ENCODE measurements around the gene FMNL2.

FMNL2 gene

GRCh38 chr2:152348388-152348787 is 13.4 kb downstream of the FMNL2 start:
- H3K4me3 ChIP-seq (ENCODE audit: low read depth, low read length) = no peak overlapping the region
- TF ChIP-seq, protein P1, sequence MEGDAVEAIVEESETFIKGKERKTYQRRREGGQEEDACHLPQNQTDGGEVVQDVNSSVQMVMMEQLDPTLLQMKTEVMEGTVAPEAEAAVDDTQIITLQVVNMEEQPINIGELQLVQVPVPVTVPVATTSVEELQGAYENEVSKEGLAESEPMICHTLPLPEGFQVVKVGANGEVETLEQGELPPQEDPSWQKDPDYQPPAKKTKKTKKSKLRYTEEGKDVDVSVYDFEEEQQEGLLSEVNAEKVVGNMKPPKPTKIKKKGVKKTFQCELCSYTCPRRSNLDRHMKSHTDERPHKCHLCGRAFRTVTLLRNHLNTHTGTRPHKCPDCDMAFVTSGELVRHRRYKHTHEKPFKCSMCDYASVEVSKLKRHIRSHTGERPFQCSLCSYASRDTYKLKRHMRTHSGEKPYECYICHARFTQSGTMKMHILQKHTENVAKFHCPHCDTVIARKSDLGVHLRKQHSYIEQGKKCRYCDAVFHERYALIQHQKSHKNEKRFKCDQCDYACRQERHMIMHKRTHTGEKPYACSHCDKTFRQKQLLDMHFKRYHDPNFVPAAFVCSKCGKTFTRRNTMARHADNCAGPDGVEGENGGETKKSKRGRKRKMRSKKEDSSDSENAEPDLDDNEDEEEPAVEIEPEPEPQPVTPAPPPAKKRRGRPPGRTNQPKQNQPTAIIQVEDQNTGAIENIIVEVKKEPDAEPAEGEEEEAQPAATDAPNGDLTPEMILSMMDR (IDR thresholded peaks at IDR 0.05; ENCODE audit: insufficient read depth, low read depth, low read length, missing control alignments) = no peak
- no peak for DNase-seq (ENCODE audit: low read depth)

DNA sequence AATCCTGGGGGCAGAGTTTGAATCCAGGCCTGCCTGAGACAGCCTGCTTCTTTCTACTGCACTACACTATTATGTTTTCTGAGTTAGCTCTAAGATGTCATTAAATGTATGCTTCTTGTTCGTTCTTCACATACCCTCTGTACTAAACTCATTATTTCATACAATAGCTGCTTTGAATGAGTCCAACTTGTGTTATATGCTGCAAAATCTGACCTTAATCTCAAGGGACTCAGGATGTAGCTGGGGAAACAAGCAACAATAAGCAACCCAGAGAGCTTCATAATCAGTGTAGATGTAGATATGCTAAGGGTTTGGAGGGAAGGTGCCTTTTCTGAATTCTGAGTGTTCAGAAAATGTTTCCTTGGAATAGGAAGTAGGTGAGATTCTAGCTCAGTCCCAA is 14.4 kb downstream of the FMNL2 start:
- DNase-seq (ENCODE audit: low read depth) = no peak
- H3K4me3 ChIP-seq (ENCODE audit: low read depth, low read length) = no peak overlapping the region
- TF ChIP-seq, protein P1 (IDR thresholded peaks at IDR 0.05; ENCODE audit: insufficient read depth, low read depth, low read length, missing control alignments) = no peak

DNA sequence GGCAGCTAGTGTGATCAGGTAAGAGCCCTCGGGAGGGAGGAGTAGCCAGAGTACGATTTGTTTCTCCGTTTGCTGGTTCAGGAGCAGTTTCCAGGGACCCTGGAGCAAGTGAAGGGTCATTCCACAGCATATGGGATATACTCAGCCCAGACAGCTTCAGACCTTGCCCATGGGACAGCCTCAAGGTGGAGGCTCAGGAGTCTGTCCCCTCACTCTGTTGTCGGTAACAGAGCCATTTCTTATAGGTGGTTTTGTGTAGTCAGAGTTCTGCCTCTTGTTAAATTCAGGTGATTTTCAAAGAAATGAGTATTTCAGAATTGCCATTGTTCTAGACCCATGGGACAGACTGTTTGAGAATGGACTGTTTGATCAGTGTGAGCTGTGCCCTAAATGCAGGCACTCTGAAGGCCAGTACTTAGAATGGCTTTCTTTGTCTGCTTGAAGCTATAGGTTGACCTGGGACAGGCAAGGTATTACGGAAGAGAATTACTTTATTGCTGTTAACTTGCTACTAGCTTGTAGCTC is 15.2 kb downstream of the FMNL2 start:
- no peak for DNase-seq (ENCODE audit: low read depth)
- TF ChIP-seq, protein P1 (IDR thresholded peaks at IDR 0.05; ENCODE audit: insufficient read depth, low read depth, low read length, missing control alignments) = no peak
- no peak overlapping the region for H3K4me3 ChIP-seq (ENCODE audit: low read depth, low read length)

DNA sequence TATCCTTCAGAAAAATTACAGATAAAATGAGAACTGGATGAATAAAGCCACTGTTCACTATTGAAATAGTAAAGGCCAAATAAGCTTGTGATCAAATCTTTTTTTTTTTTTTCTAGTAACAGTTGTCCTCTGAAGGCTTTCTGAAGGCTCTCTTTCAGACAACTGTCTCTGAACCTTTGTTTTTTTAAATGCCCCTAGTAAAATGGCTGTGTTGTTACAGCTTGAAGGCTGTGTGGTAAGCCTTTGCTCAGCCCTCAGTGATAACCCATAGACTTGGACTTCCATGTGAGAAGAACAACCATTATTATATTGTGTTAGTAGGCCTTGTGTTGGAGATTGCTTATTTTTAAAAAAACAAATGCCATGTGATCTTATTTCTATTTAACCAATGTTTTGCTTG is 17.6 kb downstream of the FMNL2 start:
- no peak for DNase-seq (ENCODE audit: low read depth)
- TF ChIP-seq, protein P1 (IDR thresholded peaks at IDR 0.05; ENCODE audit: insufficient read depth, low read depth, low read length, missing control alignments) = no peak
- H3K4me3 ChIP-seq (ENCODE audit: low read depth, low read length) = no peak overlapping the region

DNA sequence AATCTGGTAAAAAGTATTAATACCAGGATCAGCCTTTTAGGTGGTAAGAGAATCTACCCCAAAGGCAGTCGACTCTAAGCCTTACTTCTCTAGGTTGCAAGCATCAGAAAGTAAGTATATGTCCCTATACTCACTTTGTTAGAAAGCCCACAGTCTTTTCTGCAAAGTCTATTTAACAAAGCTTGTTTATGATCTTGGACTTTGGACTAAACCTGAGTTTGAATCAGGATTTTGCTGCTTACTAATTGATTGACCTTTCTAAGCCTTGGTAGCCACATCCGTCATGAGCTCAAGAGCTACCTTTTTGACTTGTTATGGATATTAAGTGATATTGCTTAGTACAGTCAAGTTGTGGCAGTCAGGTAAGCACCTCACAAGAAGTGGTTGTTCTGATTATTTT is 18.4 kb downstream of the FMNL2 start:
- TF ChIP-seq, protein P1 (IDR thresholded peaks at IDR 0.05; ENCODE audit: insufficient read depth, low read depth, low read length, missing control alignments) = no peak
- DNase-seq (ENCODE audit: low read depth) = no peak
- H3K4me3 ChIP-seq (ENCODE audit: low read depth, low read length) = no peak overlapping the region

- no peak for DNase-seq (ENCODE audit: low read depth)
- TF ChIP-seq, protein P1 (IDR thresholded peaks at IDR 0.05; ENCODE audit: insufficient read depth, low read depth, low read length, missing control alignments) = no peak
- no peak overlapping the region for H3K4me3 ChIP-seq (ENCODE audit: low read depth, low read length)
These were observed 19.2 kb downstream of the FMNL2 start for GRCh38 chr2:152354069-152354755.

DNA sequence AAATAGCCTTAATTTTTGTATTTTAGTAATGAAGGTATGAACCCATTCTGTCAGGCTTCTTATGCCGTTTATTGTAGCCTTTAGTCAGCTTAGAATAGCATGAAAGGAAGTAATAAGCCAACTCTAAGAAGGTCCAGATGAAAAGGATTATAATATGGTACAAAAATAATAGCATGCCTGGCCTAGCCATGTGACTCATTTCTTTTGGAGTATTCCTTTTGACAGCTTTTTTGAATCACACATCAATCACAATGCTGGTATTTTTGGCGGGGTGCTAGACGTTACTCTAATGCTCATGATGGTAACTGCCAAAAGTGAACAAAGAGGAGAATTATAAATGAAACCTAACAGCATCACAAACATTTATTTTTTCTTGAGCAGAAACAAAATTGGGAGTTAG is 19.9 kb downstream of the FMNL2 start:
- H3K4me3 ChIP-seq (ENCODE audit: low read depth, low read length) = no peak overlapping the region
- TF ChIP-seq, protein P1 (IDR thresholded peaks at IDR 0.05; ENCODE audit: insufficient read depth, low read depth, low read length, missing control alignments) = no peak
- DNase-seq (ENCODE audit: low read depth) = no peak
